Measurements from ENCODE around the gene CASP14. TPM values are rescaled to one million over a fixed set of nuclear protein-coding genes. Genes with fewer than 3 reads are reported as not detected.

The CASP14 gene
- total and polyA plus RNA-seq, 4 donors: not detected

- no peak overlapping the region for H3K27ac ChIP-seq (ENCODE audit: low read depth, low read length)
- 94% methylated on average over 4 of the region's 5 CpGs for WGBS (ENCODE audit: insufficient coverage)
- no peak overlapping the region for H3K4me3 ChIP-seq (ENCODE audit: low read depth, low read length)
- H3K4me1 ChIP-seq (ENCODE audit: control insufficient read depth, insufficient read depth, low read length): no peaks in the 10 kb centered on the region
- no peak for DNase-seq (ENCODE audit: low read depth in 4 of 6, low spot score in 6 of 6)
- H3K9me3 ChIP-seq (ENCODE audit: control insufficient read depth, insufficient read depth, low read length): no peaks in the 10 kb centered on the region
- H3K36me3 ChIP-seq (ENCODE audit: control insufficient read depth, insufficient read depth, low read length): no peaks in the 10 kb centered on the region
- H3K27me3 ChIP-seq (ENCODE audit: control insufficient read depth, insufficient read depth, low read length): no peaks in the 10 kb centered on the region
Observed at GRCh38 chr19:15028490-15028889, 20.8 kb upstream of the CASP14 start.

DNA sequence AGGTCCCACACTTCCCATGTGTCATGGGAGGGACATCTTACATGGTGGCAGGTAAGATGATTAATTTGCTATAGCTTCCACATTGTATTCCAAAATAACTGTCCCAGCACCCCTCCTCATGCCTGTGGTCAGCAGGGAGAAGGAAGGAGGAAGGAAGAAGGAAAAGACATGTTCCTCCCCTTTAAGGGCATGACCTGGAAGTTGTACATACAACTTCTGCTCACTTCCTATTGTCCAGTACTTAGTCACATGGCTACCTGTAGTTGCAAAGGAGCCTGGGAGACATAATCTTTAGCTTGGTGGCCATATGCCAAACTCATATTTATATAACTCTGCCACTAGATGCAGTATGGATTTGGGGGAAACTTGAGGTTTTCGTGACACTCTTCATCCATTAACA is 17.6 kb upstream of the CASP14 start:
- Histone ChIP-seq H3K27ac (ENCODE audit: low read depth, low read length) (no peak overlapping the region), H3K9me3 (ENCODE audit: control insufficient read depth, insufficient read depth, low read length) (no peaks in the 10 kb centered on the region), H3K4me3 (ENCODE audit: low read depth, low read length) (no peak overlapping the region), H3K27me3 (ENCODE audit: control insufficient read depth, insufficient read depth, low read length) (peaks cover 2% of the 10 kb centered on the region), H3K36me3 (ENCODE audit: control insufficient read depth, insufficient read depth, low read length) (no peaks in the 10 kb centered on the region), H3K4me1 (ENCODE audit: control insufficient read depth, insufficient read depth, low read length) (no peaks in the 10 kb centered on the region)
- no peak for DNase-seq (ENCODE audit: low read depth in 4 of 6, low spot score in 6 of 6)
- no CpG with 5 or more reads among the region's 1 CpG for WGBS (ENCODE audit: insufficient coverage)

GRCh38 chr19:15035795-15036311 is 13.4 kb upstream of the CASP14 start:
- Histone ChIP-seq H3K4me3 (ENCODE audit: low read depth, low read length) (no peak overlapping the region), H3K4me1 (ENCODE audit: control insufficient read depth, insufficient read depth, low read length) (peaks cover 3% of the 10 kb centered on the region), H3K9me3 (ENCODE audit: control insufficient read depth, insufficient read depth, low read length) (no peaks in the 10 kb centered on the region), H3K27ac (ENCODE audit: low read depth, low read length) (no peak overlapping the region), H3K36me3 (ENCODE audit: control insufficient read depth, insufficient read depth, low read length) (no peaks in the 10 kb centered on the region), H3K27me3 (ENCODE audit: control insufficient read depth, insufficient read depth, low read length) (peaks cover 2% of the 10 kb centered on the region)
- no peak for DNase-seq (ENCODE audit: low read depth in 4 of 6, low spot score in 6 of 6)
- WGBS (ENCODE audit: insufficient coverage): no CpG with 5 or more reads among the region's 1 CpG

DNA sequence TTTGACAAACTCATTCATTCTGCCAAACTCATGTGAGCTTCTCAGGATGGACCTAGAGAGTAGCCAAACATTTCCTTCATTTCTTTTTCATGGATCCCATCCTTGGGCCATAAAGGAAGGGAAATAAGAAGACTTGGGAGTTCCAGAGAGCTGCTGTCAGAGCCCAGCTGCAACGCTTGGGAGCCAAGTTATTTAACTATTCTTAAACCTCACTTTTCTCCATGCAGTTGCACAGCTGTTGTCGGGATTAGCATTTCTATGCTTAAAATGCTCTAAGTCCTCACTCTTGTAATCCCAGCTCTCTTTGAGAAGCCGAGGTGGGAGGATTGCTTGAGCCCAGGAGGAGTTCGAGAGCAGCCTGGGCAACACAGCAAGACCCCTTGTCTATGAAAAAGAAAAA is 11.7 kb upstream of the CASP14 start:
- H3K27me3 ChIP-seq (ENCODE audit: control insufficient read depth, insufficient read depth, low read length): peaks cover 2% of the 10 kb centered on the region
- no CpG with 5 or more reads among the region's 4 CpGs for WGBS (ENCODE audit: insufficient coverage)
- peak in 2 of 6 donors; percentile 6 to 39 for DNase-seq (ENCODE audit: low read depth in 4 of 6, low spot score in 6 of 6)
- H3K4me1 ChIP-seq (ENCODE audit: control insufficient read depth, insufficient read depth, low read length): peaks cover 3% of the 10 kb centered on the region
- H3K4me3 ChIP-seq (ENCODE audit: low read depth, low read length): no peak overlapping the region
- H3K9me3 ChIP-seq (ENCODE audit: control insufficient read depth, insufficient read depth, low read length): no peaks in the 10 kb centered on the region
- no peaks in the 10 kb centered on the region for H3K36me3 ChIP-seq (ENCODE audit: control insufficient read depth, insufficient read depth, low read length)
- no peak overlapping the region for H3K27ac ChIP-seq (ENCODE audit: low read depth, low read length)

DNA sequence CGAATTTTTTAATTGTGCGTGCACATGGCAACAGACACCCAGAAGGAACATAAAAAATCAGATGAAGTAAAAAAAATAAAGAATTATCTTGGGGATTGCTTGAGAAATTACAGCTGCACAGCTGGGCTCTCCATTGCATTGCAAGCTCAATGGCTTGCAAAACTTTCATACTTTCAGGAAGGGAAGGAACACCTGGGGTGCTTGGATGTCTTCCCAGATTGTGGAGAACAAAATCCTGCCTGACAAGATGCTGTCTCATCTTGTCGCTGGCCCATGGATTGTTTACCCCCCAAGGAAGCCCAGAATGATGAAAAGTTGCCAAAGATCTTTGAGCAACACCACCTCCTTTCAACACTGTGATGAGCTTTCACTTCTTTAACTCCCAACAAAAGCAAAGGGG is 11.0 kb upstream of the CASP14 start:
- Histone ChIP-seq H3K36me3 (ENCODE audit: control insufficient read depth, insufficient read depth, low read length) (no peaks in the 10 kb centered on the region), H3K4me3 (ENCODE audit: low read depth, low read length) (no peak overlapping the region), H3K4me1 (ENCODE audit: control insufficient read depth, insufficient read depth, low read length) (peaks cover 3% of the 10 kb centered on the region), H3K27ac (ENCODE audit: low read depth, low read length) (no peak overlapping the region), H3K9me3 (ENCODE audit: control insufficient read depth, insufficient read depth, low read length) (no peaks in the 10 kb centered on the region), H3K27me3 (ENCODE audit: control insufficient read depth, insufficient read depth, low read length) (peaks cover 2% of the 10 kb centered on the region)
- peak in 4 of 6 donors; percentile 29 to 87 (median 56) for DNase-seq (ENCODE audit: low read depth in 4 of 6, low spot score in 6 of 6)
- no CpG with 5 or more reads among the region's 3 CpGs for WGBS (ENCODE audit: insufficient coverage)

DNA sequence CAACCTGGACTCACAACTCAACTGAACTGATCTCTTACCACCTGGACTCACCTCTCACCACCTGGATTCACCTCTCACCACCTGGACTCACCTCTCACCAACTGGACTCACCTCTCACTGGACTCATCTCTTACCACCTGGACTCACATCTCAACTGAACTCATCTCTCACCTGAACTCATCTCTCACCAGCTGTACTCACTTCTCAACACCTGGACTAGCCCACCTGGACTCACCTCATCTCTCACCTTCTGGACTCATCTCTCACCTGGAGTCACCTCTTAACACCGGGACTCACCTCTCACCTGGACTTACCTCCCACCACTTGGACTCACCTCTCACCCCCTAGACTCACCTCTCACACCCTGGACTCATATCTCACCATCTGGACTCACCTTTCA is 7.3 kb upstream of the CASP14 start:
- Histone ChIP-seq H3K27me3 (ENCODE audit: control insufficient read depth, insufficient read depth, low read length) (no peaks in the 10 kb centered on the region), H3K36me3 (ENCODE audit: control insufficient read depth, insufficient read depth, low read length) (no peaks in the 10 kb centered on the region), H3K27ac (ENCODE audit: low read depth, low read length) (no peak overlapping the region), H3K4me3 (ENCODE audit: low read depth, low read length) (no peak overlapping the region), H3K9me3 (ENCODE audit: control insufficient read depth, insufficient read depth, low read length) (no peaks in the 10 kb centered on the region), H3K4me1 (ENCODE audit: control insufficient read depth, insufficient read depth, low read length) (peaks cover 3% of the 10 kb centered on the region)
- no peak for DNase-seq (ENCODE audit: low read depth in 4 of 6, low spot score in 6 of 6)
- WGBS (ENCODE audit: insufficient coverage): 63% methylated on average over 1 of the region's 1 CpG

DNA sequence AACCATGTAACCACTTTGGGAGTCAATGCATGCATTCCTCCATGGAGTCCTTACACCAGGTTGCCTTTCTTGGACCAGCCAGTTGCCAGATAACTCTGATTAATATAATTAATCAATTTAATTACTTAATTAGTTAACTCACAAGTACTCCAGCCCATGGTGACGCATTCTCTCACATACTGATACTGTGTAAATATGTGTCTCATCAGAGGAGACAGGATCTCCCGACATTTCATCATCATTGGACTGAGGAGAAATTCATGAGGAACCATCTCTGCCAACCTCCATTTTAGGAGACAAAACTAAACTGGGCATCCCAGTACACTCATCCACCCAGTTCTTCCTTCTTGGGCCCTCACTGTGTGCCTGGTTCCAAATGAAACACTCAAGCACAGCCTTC is 6.5 kb upstream of the CASP14 start:
- 100% methylated on average over 1 of the region's 2 CpGs for WGBS (ENCODE audit: insufficient coverage)
- no peaks in the 10 kb centered on the region for H3K9me3 ChIP-seq (ENCODE audit: control insufficient read depth, insufficient read depth, low read length)
- no peaks in the 10 kb centered on the region for H3K27me3 ChIP-seq (ENCODE audit: control insufficient read depth, insufficient read depth, low read length)
- no peaks in the 10 kb centered on the region for H3K4me1 ChIP-seq (ENCODE audit: control insufficient read depth, insufficient read depth, low read length)
- no peak for DNase-seq (ENCODE audit: low read depth in 4 of 6, low spot score in 6 of 6)
- no peaks in the 10 kb centered on the region for H3K36me3 ChIP-seq (ENCODE audit: control insufficient read depth, insufficient read depth, low read length)
- H3K4me3 ChIP-seq (ENCODE audit: low read depth, low read length): no peak overlapping the region
- H3K27ac ChIP-seq (ENCODE audit: low read depth, low read length): no peak overlapping the region

- no peak overlapping the region for H3K27ac ChIP-seq (ENCODE audit: low read depth, low read length)
- no peaks in the 10 kb centered on the region for H3K36me3 ChIP-seq (ENCODE audit: control insufficient read depth, insufficient read depth, low read length)
- no peak overlapping the region for H3K4me3 ChIP-seq (ENCODE audit: low read depth, low read length)
- DNase-seq (ENCODE audit: low read depth in 4 of 6, low spot score in 6 of 6): no peak
- no CpG with 5 or more reads among the region's 3 CpGs for WGBS (ENCODE audit: insufficient coverage)
- H3K27me3 ChIP-seq (ENCODE audit: control insufficient read depth, insufficient read depth, low read length): no peaks in the 10 kb centered on the region
- no peaks in the 10 kb centered on the region for H3K9me3 ChIP-seq (ENCODE audit: control insufficient read depth, insufficient read depth, low read length)
- H3K4me1 ChIP-seq (ENCODE audit: control insufficient read depth, insufficient read depth, low read length): no peaks in the 10 kb centered on the region
Observed at GRCh38 chr19:15045506-15045905, 3.8 kb upstream of the CASP14 start.

DNA sequence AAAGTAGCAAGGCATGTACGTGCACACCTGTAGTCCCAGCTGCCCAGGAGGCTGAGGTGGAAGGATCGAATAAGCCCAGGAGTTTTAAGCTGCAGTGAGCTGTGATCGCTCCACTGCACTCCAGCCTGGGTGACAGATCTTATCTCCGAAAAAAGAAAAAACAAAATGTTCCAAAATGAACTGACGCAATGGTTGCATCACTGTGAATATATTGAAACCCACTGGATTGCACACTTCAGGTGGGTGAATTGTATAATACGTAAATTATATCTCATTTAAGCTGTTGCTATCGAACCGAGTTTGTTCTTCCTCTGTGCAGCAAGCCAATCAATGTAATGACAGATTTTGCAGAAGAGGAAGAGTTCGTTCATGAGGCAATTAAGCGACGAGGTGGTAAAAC is 1.6 kb upstream of the CASP14 start:
- Histone ChIP-seq H3K27ac (ENCODE audit: low read depth, low read length) (no peak overlapping the region), H3K9me3 (ENCODE audit: control insufficient read depth, insufficient read depth, low read length) (no peaks in the 10 kb centered on the region), H3K27me3 (ENCODE audit: control insufficient read depth, insufficient read depth, low read length) (no peaks in the 10 kb centered on the region), H3K4me3 (ENCODE audit: low read depth, low read length) (no peak overlapping the region), H3K4me1 (ENCODE audit: control insufficient read depth, insufficient read depth, low read length) (no peaks in the 10 kb centered on the region), H3K36me3 (ENCODE audit: control insufficient read depth, insufficient read depth, low read length) (no peaks in the 10 kb centered on the region)
- DNase-seq (ENCODE audit: low read depth in 4 of 6, low spot score in 6 of 6): no peak
- WGBS (ENCODE audit: insufficient coverage): 80% methylated on average over 4 of the region's 11 CpGs

- Histone ChIP-seq H3K27ac (ENCODE audit: low read depth, low read length) (no peak overlapping the region), H3K9me3 (ENCODE audit: control insufficient read depth, insufficient read depth, low read length) (no peaks in the 10 kb centered on the region), H3K27me3 (ENCODE audit: control insufficient read depth, insufficient read depth, low read length) (no peaks in the 10 kb centered on the region), H3K4me1 (ENCODE audit: control insufficient read depth, insufficient read depth, low read length) (no peaks in the 10 kb centered on the region), H3K36me3 (ENCODE audit: control insufficient read depth, insufficient read depth, low read length) (no peaks in the 10 kb centered on the region), H3K4me3 (ENCODE audit: low read depth, low read length) (no peak overlapping the region)
- peak in 1 of 6 donors; percentile 11 for DNase-seq (ENCODE audit: low read depth in 4 of 6, low spot score in 6 of 6)
- no CpG with 5 or more reads among the region's 5 CpGs for WGBS (ENCODE audit: insufficient coverage)
Observed at GRCh38 chr19:15048128-15048527, 1.2 kb upstream of the CASP14 start.
